ENCODE data around the gene KRTAP10-2.
A peak's percentile ranks its signal among the peaks of the same experiment; 100 is the strongest.
"Not testable (repeated sequence)": the region's sequence is repeated elsewhere in the genome, so short reads cannot be mapped to it uniquely, and the experiment has no call there.

The KRTAP10-2 gene

DNA sequence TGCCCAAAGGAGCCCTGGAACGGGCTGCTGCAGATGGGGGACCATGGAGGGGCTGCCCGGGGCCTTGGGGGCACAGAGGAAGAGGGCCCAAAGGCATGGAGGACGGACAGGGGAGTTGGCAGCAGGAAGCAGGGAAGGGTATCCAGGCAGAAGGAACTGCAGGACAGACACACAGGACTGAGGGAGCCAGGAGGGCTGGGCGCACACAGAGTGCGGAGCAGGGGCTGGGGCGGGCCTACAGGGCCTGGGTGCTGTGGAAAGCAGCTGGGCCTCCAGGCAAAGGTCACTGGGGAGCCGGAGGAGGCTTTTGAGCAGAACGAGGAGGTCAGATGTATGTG is 39.4 kb downstream of the KRTAP10-2 start:
- no peak for DNase-seq

DNA sequence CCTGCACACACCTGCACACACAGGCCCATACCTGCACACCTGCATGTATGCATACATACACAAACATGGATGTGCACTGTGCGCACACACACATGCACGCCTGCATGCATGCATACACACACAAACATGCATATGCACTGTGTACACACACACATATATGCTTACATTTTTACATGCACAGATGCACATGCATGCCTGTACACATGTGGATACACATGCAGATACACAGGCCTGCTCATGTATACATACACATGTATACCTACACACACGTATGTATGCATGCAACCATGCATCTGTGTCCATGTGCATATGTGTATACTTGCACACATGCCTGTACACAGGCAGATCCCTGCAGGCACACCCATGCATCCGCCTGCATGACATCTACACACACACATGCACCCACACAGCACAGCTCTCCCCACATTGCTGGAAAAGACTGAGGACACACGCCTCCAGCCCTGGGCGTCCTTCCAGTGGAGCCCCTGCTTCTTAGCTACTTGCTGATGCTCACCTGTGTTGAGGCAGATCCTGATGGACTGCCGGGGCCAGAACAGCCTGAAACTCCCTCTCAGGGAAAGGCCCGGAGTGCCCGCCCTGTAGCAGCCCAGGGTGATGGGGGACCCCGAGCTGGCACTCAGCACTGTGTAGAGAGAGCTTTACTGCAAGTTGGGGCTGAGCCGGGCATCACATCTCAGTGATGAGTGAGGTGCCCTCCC is 39.9 kb downstream of the KRTAP10-2 start:
- DNase-seq: no peak

DNA sequence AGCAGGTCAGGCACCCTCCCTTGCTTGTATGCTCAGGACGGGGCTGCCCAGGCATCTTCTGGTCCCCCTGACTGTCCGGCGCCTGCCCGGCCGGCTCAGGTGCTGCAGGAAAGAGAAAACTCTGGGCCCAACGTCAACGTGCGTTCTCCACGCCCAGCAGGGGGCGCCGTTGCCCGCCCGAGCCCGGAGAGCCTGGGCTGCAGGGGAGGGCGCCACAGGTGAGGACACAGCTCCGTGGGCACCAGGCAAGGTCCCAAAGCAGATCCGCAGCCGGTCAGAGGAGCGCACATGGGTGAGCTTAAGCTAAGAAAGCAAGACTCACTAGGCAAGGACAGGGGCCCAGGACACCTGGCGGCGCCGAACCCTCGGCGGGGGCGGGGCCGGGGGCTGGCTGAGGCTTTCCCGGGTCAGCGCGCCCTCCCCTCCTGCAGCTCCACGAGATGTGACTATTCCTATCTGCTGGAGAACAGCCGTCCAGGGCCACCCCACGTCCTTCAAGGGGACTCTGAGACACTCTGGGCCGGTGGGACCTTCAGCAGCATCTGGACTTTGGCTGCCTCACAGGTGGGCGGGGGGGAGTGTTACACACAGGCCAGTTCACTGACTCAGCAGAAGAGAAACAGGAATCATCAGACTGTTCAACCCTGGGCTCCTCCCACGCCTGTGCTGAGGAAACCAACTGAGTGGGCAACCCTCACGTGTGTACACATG is 40.6 kb downstream of the KRTAP10-2 start:
- peak; percentile 82 for DNase-seq

DNA sequence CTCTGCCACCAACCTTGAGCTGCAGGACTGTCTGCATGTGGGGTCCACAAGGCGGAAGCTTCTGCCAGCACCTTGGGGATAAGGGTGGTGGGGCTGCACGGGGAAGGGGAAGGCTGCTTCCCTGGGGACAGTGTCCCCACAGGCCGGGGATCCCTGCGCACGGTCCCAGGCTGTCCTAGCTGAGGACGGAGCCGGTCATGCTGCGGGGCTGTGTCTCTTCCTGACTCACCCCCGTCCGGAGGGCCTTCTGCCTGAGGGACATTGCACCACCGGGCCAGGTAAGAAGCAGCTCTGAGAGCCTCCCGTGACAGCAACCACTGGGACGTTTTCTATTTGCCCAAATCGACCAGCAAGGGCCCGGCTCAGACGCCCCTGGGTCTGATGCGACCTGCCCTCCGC is 41.2 kb downstream of the KRTAP10-2 start:
- DNase-seq: no peak

DNA sequence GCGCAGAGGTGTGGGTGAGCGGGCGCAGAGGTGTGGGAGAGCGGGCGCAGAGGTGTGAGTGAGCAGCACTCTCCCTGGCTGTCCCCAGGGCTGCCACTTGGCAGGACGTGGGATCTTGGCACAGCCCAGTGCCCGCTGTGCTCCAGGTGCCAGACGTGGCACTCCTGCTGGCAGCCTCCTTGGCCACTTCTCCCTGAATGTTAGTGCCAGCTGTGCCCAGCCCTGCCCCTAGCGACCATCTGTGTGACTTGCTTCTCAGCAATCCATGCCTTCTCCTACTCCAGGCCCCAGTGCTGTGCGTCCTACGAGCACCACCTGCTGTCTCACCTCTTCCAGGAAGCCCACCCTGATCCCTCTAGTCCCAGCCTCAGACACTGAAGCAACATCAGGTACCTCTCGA is 41.8 kb downstream of the KRTAP10-2 start:
- no peak for DNase-seq

DNA sequence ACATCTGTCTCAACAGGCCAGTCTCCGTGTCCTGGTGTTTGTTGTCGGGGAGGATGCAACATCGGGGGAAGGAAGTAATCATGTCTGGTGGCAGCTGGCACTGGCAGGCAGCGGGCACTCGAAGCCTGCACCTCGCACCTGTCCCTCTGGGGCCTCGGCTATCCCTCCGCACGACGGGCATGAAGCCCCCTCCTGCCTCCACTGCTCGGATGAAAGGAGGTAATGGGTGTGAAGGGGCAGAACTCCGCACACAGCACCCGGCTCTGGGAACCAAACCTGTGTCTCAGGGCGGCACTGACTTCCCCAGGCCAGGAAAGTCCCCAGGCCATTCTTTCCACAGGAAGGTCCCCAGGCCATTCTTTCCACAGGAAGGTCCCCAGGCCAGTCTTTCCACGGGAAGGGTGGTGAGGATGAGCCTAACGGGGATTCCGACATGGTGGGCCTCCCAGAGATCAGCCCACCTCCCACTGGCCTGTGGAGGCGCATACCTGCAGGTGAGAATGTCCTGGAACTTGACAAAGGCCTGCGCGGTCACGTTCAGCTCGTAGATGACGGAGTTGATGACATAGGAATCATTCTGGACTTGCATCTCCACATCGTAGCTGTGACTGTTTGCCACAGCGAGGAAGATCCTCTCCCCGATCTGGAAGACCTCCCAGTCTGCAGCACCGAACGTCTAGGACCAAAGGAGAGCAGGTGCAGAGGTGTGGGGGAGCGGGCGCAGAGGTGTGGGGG is 42.4 kb downstream of the KRTAP10-2 start:
- DNase-seq: no peak

DNA sequence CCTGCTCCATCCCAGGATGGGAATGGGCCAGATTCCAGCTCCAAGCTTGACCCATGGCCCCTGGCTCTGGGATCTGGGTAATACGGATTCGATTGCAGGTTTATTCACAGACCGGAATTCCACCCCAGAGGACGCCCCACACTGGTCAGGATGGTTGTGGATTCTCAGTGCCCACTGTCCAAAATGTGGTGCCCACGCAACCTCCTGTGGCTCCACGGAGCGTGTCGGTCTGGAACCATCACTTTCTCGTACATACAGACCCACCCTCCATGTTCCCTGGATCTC is 42.9 kb downstream of the KRTAP10-2 start:
- no peak for DNase-seq

DNA sequence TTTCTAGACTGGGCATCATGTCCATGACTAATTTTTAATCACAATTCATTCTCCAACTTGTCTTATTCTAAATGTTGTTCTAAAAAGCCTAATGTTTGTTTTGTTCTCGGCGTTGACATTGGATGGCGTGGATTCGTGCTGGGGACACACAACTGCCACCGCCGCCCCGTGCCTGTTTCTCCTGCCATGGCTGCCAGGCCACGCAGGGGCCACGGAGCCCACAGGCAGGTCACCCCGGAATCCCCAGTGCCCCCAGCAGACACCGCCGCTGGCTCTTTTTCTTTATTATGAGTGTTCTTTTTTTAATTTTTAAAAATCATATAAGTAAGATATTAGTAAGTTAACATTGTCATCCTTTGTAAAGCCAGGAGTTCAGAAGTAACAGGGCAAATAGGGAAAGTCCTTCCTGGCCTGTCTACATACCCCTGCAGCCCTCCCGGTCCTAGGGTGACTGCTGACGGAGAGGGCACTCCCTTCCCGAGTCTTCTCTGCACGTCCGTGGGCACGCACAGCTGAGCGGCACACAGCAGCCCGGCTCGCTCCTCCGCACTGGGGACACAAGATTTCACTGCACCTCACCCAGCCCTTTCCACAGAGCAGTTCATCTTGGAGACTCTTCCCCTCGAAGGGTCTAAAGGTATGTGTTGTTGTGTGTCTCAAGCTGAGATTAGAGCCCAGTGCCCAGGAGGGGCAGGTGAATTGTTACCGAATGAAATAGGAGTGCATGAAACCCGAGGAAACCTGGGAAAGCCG is 43.5 kb downstream of the KRTAP10-2 start:
- DNase-seq: no peak

DNA sequence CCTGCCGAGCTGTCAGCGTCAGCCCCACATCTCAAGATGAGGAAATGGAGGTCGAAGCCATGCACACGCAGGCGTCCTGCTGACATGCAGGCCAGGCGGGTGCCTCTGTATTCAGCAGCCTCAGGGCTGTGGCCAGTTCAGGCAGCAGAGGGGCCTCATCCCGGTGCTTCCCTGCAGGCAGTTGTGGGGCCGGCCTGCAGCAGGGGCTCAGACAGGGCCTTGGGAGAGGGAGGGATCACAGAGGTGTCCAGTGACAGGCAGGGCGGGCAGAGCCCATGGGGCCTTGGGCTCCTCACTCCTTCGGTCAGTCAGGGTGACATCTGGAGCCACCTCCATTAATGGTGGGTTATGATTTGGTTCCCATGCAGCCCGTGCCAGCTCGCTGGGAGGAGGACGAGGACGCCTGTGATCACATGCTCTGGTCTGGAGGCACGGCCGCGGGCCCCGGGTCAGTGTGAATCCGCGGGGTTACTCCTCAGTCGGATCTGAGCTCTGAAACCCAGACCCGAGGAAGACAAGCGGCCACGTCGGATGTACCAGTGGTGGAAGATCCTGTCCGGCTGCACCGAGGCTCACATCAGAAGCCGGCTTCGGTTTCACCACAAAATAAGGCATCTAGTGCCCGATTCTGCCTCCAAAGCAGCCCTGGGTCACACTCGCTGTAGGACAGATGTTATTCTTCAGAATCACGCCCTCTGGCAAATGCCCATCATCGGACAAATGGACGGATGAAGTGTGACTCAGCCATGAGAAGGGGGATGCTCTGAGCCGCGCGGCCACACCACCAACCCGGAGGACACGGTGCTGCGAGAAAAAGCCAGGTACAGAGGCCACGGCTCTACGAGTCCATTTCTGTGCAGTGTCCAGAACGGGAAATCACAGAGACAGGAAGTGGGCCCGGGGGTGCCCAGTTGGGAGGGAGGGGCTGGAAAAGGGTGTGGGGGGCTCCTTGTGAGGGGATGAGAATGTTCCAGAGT is 44.7 kb downstream of the KRTAP10-2 start:
- DNase-seq: no peak

DNA sequence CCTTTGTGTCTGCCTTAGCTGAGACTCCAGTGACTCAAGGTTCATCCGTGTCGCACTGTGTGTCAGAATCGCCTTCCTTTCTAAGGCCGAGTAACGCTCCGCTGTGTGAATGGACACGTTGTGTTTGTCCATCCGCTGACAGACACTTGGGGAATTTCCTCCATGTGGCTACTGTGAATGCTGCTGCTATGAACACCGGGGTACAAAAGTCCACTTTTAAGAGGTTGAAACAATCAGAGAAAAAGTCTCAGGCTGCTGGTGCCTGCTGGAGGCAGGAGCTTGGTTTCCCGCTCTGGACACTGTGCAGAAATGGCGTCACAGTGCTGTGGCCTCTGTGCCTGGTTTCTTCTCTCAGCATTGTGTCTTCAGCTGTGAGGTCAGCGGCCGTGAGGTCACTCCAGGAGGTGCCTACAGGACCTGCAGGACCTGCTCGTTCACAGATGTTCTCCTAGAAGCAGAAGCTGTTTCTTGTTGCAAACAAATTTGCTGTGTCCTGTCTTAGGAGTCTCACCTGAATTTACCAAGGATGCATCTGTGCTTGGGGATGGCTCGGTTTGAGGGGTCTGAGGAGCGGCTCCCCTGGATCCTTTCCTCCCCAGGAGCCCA is 45.5 kb downstream of the KRTAP10-2 start:
- no peak for DNase-seq

DNA sequence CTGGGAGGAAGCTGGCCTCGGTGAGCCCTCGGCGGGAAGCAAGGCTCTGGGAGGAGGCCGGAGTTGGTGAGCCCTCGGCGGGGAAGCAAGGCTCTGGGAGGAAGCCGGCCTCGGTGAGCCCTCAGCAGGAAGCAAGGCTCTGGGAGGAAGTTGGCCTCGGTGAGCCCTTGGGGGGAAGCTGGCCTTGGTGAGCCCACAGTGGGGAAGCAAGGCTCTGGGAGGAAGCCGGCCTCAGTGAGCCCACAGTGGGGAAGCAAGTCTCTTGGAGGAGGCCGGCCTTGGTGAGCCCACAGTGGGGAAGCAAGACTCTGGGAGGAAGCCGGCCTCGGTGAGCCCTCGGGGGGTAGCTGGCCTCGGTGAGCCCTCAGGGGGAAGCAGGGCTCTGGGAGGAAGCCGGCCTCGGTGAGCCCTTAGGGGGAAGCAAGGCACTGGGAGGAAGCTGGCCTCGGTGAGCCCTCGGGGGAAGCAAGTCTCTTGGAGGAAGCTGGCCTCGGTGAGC is 47.4 kb downstream of the KRTAP10-2 start:
- DNase-seq: no peak

DNA sequence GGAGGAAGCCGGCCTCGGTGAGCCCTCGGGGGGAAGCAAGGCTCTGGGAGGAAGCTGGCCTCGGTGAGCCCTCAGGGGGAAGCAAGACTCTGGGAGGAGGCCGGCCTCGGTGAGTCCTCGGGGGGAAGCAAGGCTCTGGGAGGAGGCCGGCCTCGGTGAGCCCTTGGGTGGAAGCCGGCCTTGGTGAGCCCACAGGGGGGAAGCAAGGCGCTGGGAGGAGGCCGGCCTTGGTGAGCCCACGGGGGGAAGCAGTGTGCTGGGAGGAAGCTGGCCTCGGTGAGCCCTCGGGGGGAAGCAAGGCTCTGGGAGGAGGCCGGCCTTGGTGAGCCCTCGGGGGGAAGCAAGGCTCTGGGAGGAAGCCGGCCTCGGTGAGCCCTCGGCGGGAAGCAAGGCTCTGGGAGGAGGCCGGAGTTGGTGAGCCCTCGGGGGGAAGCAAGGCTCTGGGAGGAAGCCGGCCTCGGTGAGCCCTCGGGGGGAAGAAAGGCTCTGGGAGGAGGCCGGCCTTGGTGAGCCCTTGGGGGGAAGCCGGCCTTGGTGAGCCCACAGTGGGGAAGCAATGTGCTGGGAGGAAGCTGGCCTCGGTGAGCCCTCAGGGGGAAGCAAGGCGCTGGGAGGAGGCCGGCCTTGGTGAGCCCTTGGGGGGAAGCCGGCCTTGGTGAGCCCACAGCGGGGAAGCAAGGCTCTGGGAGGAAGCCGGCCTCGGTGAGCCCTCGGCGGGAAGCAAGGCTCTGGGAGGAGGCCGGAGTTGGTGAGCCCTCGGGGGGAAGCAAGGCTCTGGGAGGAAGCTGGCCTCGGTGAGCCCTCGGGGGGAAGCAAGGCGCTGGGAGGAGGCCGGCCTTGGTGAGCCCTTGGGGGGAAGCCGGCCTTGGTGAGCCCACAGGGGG is 48.1 kb downstream of the KRTAP10-2 start:
- not testable (repeated sequence) for DNase-seq

DNA sequence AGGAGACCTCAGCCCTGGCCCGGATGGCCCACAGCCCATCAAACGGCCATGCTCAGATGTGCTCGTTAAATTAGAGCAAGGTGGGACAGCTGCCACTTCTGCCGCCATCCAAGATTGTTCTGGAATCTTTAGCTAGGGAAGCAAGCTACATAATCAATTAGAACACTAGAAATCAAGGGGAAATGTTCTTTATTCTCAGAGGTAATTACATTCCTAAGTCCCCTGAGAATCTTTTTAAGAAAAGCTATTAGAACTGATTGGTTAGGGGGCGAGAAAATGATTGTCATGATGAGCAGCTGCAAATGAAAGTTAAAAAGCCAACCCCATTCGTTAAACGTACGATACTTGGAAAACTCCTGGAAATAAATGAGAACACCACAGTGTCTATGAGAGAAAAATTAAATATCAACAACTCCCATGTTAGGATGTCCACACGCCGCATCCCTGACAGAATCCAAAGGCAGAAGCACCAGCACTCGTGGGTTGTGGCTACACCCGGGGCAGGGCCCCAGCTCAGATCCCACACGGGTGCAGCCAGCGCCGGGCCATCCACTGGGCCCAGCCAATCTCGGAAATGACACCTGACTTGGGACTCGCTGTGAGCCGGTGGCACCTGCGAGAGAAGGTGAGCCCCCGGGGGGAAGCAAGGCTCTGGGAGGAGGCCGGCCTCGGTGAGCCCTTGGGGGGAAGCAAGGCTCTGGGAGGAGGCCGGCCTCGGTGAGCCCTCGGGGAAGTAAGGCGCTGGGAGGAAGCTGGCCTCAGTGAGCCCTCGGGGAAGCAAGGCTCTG is 48.9 kb downstream of the KRTAP10-2 start:
- no peak for DNase-seq

Data from stimulated activated CD4-positive, alpha-beta T cell treated with anti-CD3 and anti-CD28 coated beads, Interleukin-4, amount 100 ng/mL, for 1 hour (primary cell).